Activated CD4-positive, alpha-beta memory T cell treated with anti-CD3 and anti-CD28 coated beads for 36 hours (primary cell): ENCODE results near the gene BIRC5. TPM values are rescaled to one million over a fixed set of nuclear protein-coding genes. Genes with fewer than 3 reads are reported as not detected.
"Not testable (repeated sequence)": the region's sequence is repeated elsewhere in the genome, so short reads cannot be mapped to it uniquely, and the experiment has no call there.

Source experiments
- CTCF ChIA-PET: fragments of 350-600 bp; sonication (Branson Sonifier 250); formaldehyde crosslinking; loops from one replicate; lab custom pipeline; 2021; ENCODE audit warnings: antibody characterized with exemption, inconsistent platforms; lab: Charles Lee
- POLR2A ChIA-PET: fragments of 350-600 bp; sonication (Branson Sonifier 250); formaldehyde crosslinking; loops from one replicate; lab custom pipeline; 2021; ENCODE audit warnings: antibody characterized with exemption; lab: Charles Lee
- DNase-seq: peaks from one replicate; pipeline ENCODE4 v3.0.0-alpha.2; 2020
- H3K27ac Mint-ChIP-seq: one replicate; pipeline ENCODE4 v1.8.0; 2021; ENCODE audit warnings: mixed read lengths
- H3K27me3 Mint-ChIP-seq: one replicate; pipeline ENCODE4 v1.8.0; 2021; ENCODE audit warnings: mixed read lengths
- H3K36me3 Mint-ChIP-seq: one replicate; pipeline ENCODE4 v1.8.0; 2021; ENCODE audit warnings: mixed read lengths
- H3K4me1 Mint-ChIP-seq: one replicate; pipeline ENCODE4 v1.8.0; 2021; ENCODE audit warnings: low read depth, mixed read lengths
- H3K4me3 Mint-ChIP-seq: one replicate; pipeline ENCODE4 v1.8.0; 2021; ENCODE audit warnings: mild to moderate bottlenecking, mixed read lengths
- H3K9me3 Mint-ChIP-seq: one replicate; pipeline ENCODE4 v1.8.0; 2021; ENCODE audit warnings: mixed read lengths
- intact Hi-C: fragments of 100-400 bp; cut with micrococcal nuclease; formaldehyde crosslinking; loops from one replicate; pipeline ENCODE4 v1.15.1; 2023
- total RNA-seq, 2 experiments: library from RNA; stranded (reverse); gene quantifications; one replicate each; pipeline ENCODE4 v1.2.3, GENCODE V29; 2021

The BIRC5 gene
- total RNA-seq, 2 experiments from 2014 or later, result 87.4 to 95.4 TPM

GRCh38 chr17:78226759-78227454 lies 12.9 kb downstream of the BIRC5 start:
- intact Hi-C loops, result no loop called here
- CTCF ChIA-PET, result interaction anchor here (0.7 to 3.9 kb wide), 2 partner anchors 24 to 142 kb away, joined by 3 to 25 read pairs; no protein-coding TSS in a partner anchor
- H3K27ac Mint-ChIP-seq, result no peak overlapping the region
- no peak overlapping the region for H3K4me3 Mint-ChIP-seq
- DNase-seq, result peak; percentile 28
- POLR2A ChIA-PET, result interaction anchor here (0.9 to 1.0 kb wide), 3 partner anchors 9 to 44 kb away, joined by 3 to 5 read pairs (median 4); no protein-coding TSS in a partner anchor
- peaks cover 4% of the 10 kb centered on the region for H3K4me1 Mint-ChIP-seq
- peaks cover 18% of the 10 kb centered on the region for H3K36me3 Mint-ChIP-seq
- no peaks in the 10 kb centered on the region for H3K9me3 Mint-ChIP-seq
- peaks cover 14% of the 10 kb centered on the region for H3K27me3 Mint-ChIP-seq

- H3K36me3 Mint-ChIP-seq, result peaks cover 18% of the 10 kb centered on the region
- H3K27me3 Mint-ChIP-seq, result peaks cover 18% of the 10 kb centered on the region
- H3K27ac Mint-ChIP-seq, result no peak overlapping the region
- intact Hi-C loops, result no loop called here
- peaks cover 7% of the 10 kb centered on the region for H3K4me1 Mint-ChIP-seq
- ChIA-PET CTCF (interaction anchor here (0.7 to 3.9 kb wide), 2 partner anchors 23 to 142 kb away, joined by 3 to 25 read pairs; no protein-coding TSS in a partner anchor), POLR2A (no interaction called here)
- no peak overlapping the region for H3K4me3 Mint-ChIP-seq
- no peak for DNase-seq
- H3K9me3 Mint-ChIP-seq, result no peaks in the 10 kb centered on the region
These were observed 13.4 kb downstream of the BIRC5 start for GRCh38 chr17:78227455-78227916.

GRCh38 chr17:78228176-78228575 lies 14.1 kb downstream of the BIRC5 start:
- Mint-ChIP-seq H3K36me3 (peaks cover 16% of the 10 kb centered on the region), H3K9me3 (no peaks in the 10 kb centered on the region), H3K27ac (no peak overlapping the region), H3K27me3 (peaks cover 24% of the 10 kb centered on the region), H3K4me3 (no peak overlapping the region), H3K4me1 (peaks cover 13% of the 10 kb centered on the region)
- CTCF ChIA-PET, result interaction anchor here (3.9 kb wide), 1 partner anchor 22 kb away, joined by 25 read pairs; no protein-coding TSS in a partner anchor
- POLR2A ChIA-PET, result no interaction called here
- intact Hi-C loops, result no loop called here
- DNase-seq, result no peak

- Mint-ChIP-seq H3K4me1 (peaks cover 13% of the 10 kb centered on the region), H3K4me3 (no peak overlapping the region), H3K9me3 (no peaks in the 10 kb centered on the region), H3K27me3 (peaks cover 24% of the 10 kb centered on the region), H3K27ac (no peak overlapping the region), H3K36me3 (no peaks in the 10 kb centered on the region)
- ChIA-PET POLR2A (no interaction called here), CTCF (no interaction called here)
- no peak for DNase-seq
- intact Hi-C loops, result no loop called here
These were observed 16.4 kb downstream of the BIRC5 start for GRCh38 chr17:78230252-78230962.

GRCh38 chr17:78230996-78231935 lies 17.2 kb downstream of the BIRC5 start, which contains the start of gene TMEM235:
TSS of gene TMEM235 (plus strand) at chr17:78231631. CDS start at chr17:78232024, 393 bp downstream.
- Mint-ChIP-seq H3K27me3 (peaks cover 24% of the 10 kb centered on the region), H3K9me3 (no peaks in the 10 kb centered on the region), H3K4me3 (no peak within 1 kb of the TSS), H3K4me1 (peaks cover 13% of the 10 kb centered on the region), H3K36me3 (no peaks in the 10 kb centered on the region), H3K27ac (no peak within 1 kb of the TSS)
- DNase-seq, result no peak
- intact Hi-C loops, result no loop called here
- CTCF ChIA-PET, result interaction anchor here (1.4 kb wide), 1 partner anchor 20 kb away, joined by 5 read pairs; no protein-coding TSS in a partner anchor
- POLR2A ChIA-PET, result no interaction called here

GRCh38 chr17:78231991-78232858 lies 18.2 kb downstream of the BIRC5 start:
- Mint-ChIP-seq H3K4me3 (no peak overlapping the region), H3K27ac (no peak overlapping the region), H3K27me3 (peaks cover 24% of the 10 kb centered on the region), H3K4me1 (peaks cover 9% of the 10 kb centered on the region), H3K36me3 (no peaks in the 10 kb centered on the region), H3K9me3 (no peaks in the 10 kb centered on the region)
- intact Hi-C loops, result no loop called here
- peak; percentile 50 for DNase-seq
- ChIA-PET CTCF (interaction anchor here (1.4 kb wide), 1 partner anchor 19 kb away, joined by 5 read pairs; no protein-coding TSS in a partner anchor), POLR2A (no interaction called here)

- H3K27ac Mint-ChIP-seq, result no peak overlapping the region
- POLR2A ChIA-PET, result no interaction called here
- no peaks in the 10 kb centered on the region for H3K36me3 Mint-ChIP-seq
- intact Hi-C loops, result no loop called here
- H3K4me1 Mint-ChIP-seq, result peaks cover 9% of the 10 kb centered on the region
- CTCF ChIA-PET, result interaction anchor here (1.4 kb wide), 1 partner anchor 18 kb away, joined by 5 read pairs; no protein-coding TSS in a partner anchor
- peaks cover 22% of the 10 kb centered on the region for H3K27me3 Mint-ChIP-seq
- DNase-seq, result no peak
- H3K4me3 Mint-ChIP-seq, result no peak overlapping the region
- no peaks in the 10 kb centered on the region for H3K9me3 Mint-ChIP-seq
These were observed 18.8 kb downstream of the BIRC5 start for GRCh38 chr17:78232859-78233173.

- Mint-ChIP-seq H3K27ac (no peak overlapping the region), H3K27me3 (peaks cover 20% of the 10 kb centered on the region), H3K36me3 (no peaks in the 10 kb centered on the region), H3K9me3 (no peaks in the 10 kb centered on the region), H3K4me3 (no peak overlapping the region), H3K4me1 (peaks cover 9% of the 10 kb centered on the region)
- intact Hi-C loops, result no loop called here
- CTCF ChIA-PET, result no interaction called here
- POLR2A ChIA-PET, result no interaction called here
- DNase-seq, result no peak
These were observed 19.6 kb downstream of the BIRC5 start for GRCh38 chr17:78233678-78234077.

- H3K36me3 Mint-ChIP-seq, result no peaks in the 10 kb centered on the region
- peaks cover 20% of the 10 kb centered on the region for H3K27me3 Mint-ChIP-seq
- ChIA-PET POLR2A (no interaction called here), CTCF (interaction anchor here (0.8 to 0.9 kb wide), 2 partner anchors 17 to 136 kb away, joined by 3 to 4 read pairs; no protein-coding TSS in a partner anchor)
- DNase-seq, result no peak
- H3K4me1 Mint-ChIP-seq, result peaks cover 9% of the 10 kb centered on the region
- H3K9me3 Mint-ChIP-seq, result no peaks in the 10 kb centered on the region
- intact Hi-C loops, result no loop called here
- H3K27ac Mint-ChIP-seq, result no peak overlapping the region
- no peak overlapping the region for H3K4me3 Mint-ChIP-seq
These were observed 20.3 kb downstream of the BIRC5 start for GRCh38 chr17:78234261-78234865.

- H3K4me1 Mint-ChIP-seq, H3K36me3 Mint-ChIP-seq, H3K4me3 Mint-ChIP-seq, intact Hi-C loops, DNase-seq, H3K9me3 Mint-ChIP-seq, H3K27ac Mint-ChIP-seq: not testable (repeated sequence)
- CTCF ChIA-PET, result interaction anchor here (0.8 to 0.9 kb wide), 2 partner anchors 17 to 136 kb away, joined by 3 to 4 read pairs; no protein-coding TSS in a partner anchor
- POLR2A ChIA-PET, result interaction anchor here (1.0 kb wide), 1 partner anchor 12 kb away, joined by 3 read pairs; no protein-coding TSS in a partner anchor
- H3K27me3 Mint-ChIP-seq, result peaks cover 20% of the 10 kb centered on the region
These were observed 21.0 kb downstream of the BIRC5 start for GRCh38 chr17:78235022-78235421.
